B cell (primary cell): Measurements from ENCODE around the gene ABHD3. TPM values are rescaled to one million over a fixed set of nuclear protein-coding genes. Genes with fewer than 3 reads are reported as not detected.

Experiments
- ATAC-seq: fragments of 200-7000 bp; cut with Tn5 transposase; one replicate; pipeline ENCODE4 v1.10.0; 2021; ENCODE audit warnings: low read depth, mild to moderate bottlenecking, moderate number of reproducible peaks, moderate library complexity
- CTCF ChIA-PET: fragments of 350-600 bp; sonication (Branson Sonifier 250); formaldehyde crosslinking; loops from one replicate; lab custom pipeline; 2021; ENCODE audit warnings: antibody characterized with exemption, inconsistent platforms; lab: Charles Lee
- POLR2A ChIA-PET: fragments of 350-600 bp; sonication (Branson Sonifier 250); formaldehyde crosslinking; loops from one replicate; lab custom pipeline; 2021; ENCODE audit warnings: antibody characterized with exemption; lab: Charles Lee
- DNase-seq: peaks from one replicate; pipeline ENCODE4 v3.0.0; 2013
- H2AFZ ChIP-seq: 2 replicates; pipeline ENCODE4 v1.6.1; 2012; ENCODE audit warnings: mild to moderate bottlenecking, low read depth, low read length; ENCODE audit not compliant: insufficient read depth, poor library complexity, severe bottlenecking
- H3K27ac ChIP-seq, 2 donors: 1 replicate in 1 of 2; 2 replicates in 1 of 2; pipeline ENCODE4 v1.5.1; 2012 to 2013; ENCODE audit warnings: low read length in 2 of 2, mild to moderate bottlenecking in 2 of 2, moderate library complexity in 1 of 2
- H3K27me3 ChIP-seq, 4 experiments: fragments of 200-600 bp in 1 of 4; sonication (generic) in 1 of 4; replicated peaks in 1 of 4; 1 replicate in 2 of 4; 2 replicates in 2 of 4; pipeline versions ENCODE4 v1.6.1 to v1.7.0; 2013 to 2016; ENCODE audit warnings: low read length in 3 of 4, mild to moderate bottlenecking in 2 of 4, mixed read lengths in 1 of 4, moderate library complexity in 1 of 4; ENCODE audit not compliant: insufficient read depth in 4 of 4, control insufficient read depth in 3 of 4; ENCODE audit errors: control extremely low read depth in 1 of 4
- H3K36me3 ChIP-seq, 2 experiments: replicated peaks in 1 of 2; 1 replicate in 1 of 2; 2 replicates in 1 of 2; pipeline versions ENCODE4 v1.6.1 to v1.7.1; 2013; ENCODE audit warnings: low read length in 1 of 2; ENCODE audit not compliant: insufficient read depth in 2 of 2, control insufficient read depth in 1 of 2; ENCODE audit errors: control extremely low read depth in 1 of 2, extremely low read depth in 1 of 2
- H3K4me1 ChIP-seq, 2 donors: fragments of 200-600 bp in 1 of 2; sonication (generic) in 1 of 2; 1 replicate in 1 of 2; 2 replicates in 1 of 2; pipeline versions ENCODE4 v1.5.1 to v1.6.1; 2013 to 2017; ENCODE audit warnings: low read length in 2 of 2; ENCODE audit not compliant: control insufficient read depth in 2 of 2, insufficient read depth in 2 of 2
- H3K4me2 ChIP-seq: replicated peaks from 2 replicates; pipeline ENCODE3; 2012; ENCODE audit warnings: mild to moderate bottlenecking, low read depth, low read length; ENCODE audit not compliant: poor library complexity, severe bottlenecking
- H3K4me3 ChIP-seq, 5 experiments: fragments of 200-600 bp in 1 of 5; sonication (generic) in 1 of 5; 1 replicate in 3 of 5; 2 replicates in 2 of 5; pipeline versions ENCODE4 v1.5.1 to v1.7.0; 2011 to 2016; ENCODE audit warnings: low read length in 4 of 5, mild to moderate bottlenecking in 4 of 5, low read depth in 2 of 5, control low read depth in 1 of 5, moderate library complexity in 1 of 5; ENCODE audit not compliant: insufficient read depth in 1 of 5; ENCODE audit errors: control extremely low read depth in 1 of 5, extremely low read depth in 1 of 5
- H3K79me2 ChIP-seq: fragments of 200-600 bp; sonication (generic); one replicate; pipeline ENCODE4 v1.6.0; 2016; ENCODE audit warnings: low read length; ENCODE audit not compliant: control insufficient read depth, insufficient read depth
- H3K9ac ChIP-seq: fragments of 200-600 bp; sonication (generic); 2 replicates; pipeline ENCODE4 v1.6.1; 2017; ENCODE audit warnings: mild to moderate bottlenecking, low read length, moderate library complexity
- H3K9me3 ChIP-seq, 3 donors: one replicate each; pipeline versions ENCODE4 v1.6.1 to v1.7.1; 2013; ENCODE audit warnings: low read length in 2 of 3; ENCODE audit not compliant: control insufficient read depth in 2 of 3, insufficient read depth in 1 of 3; ENCODE audit errors: control extremely low read depth in 1 of 3
- H4K20me1 ChIP-seq: 2 replicates; pipeline ENCODE4 v1.6.0; 2012; ENCODE audit warnings: mild to moderate bottlenecking, low read length; ENCODE audit not compliant: insufficient read depth, control insufficient read depth, poor library complexity, severe bottlenecking
- H3K27ac Mint-ChIP-seq: one replicate; pipeline ENCODE4 v1.8.0; 2021; ENCODE audit warnings: mixed read lengths
- H3K27me3 Mint-ChIP-seq: one replicate; pipeline ENCODE4 v1.8.0; 2021; ENCODE audit warnings: mixed read lengths
- H3K4me1 Mint-ChIP-seq: one replicate; pipeline ENCODE4 v1.8.0; 2021; ENCODE audit warnings: mixed read lengths
- H3K4me3 Mint-ChIP-seq: one replicate; pipeline ENCODE4 v1.8.0; 2021; ENCODE audit warnings: mixed read lengths
- H3K9me3 Mint-ChIP-seq: one replicate; pipeline ENCODE4 v1.8.0; 2022; ENCODE audit warnings: mixed read lengths; ENCODE audit not compliant: insufficient read depth
- CTCF ChIP-seq: fragments of 200-600 bp; IDR thresholded peaks from one replicate; pipeline ENCODE4 v1.8.0; 2022; ENCODE audit warnings: antibody characterized with exemption, mild to moderate bottlenecking
- EZH2 ChIP-seq: IDR thresholded peaks from 2 replicates; pipeline ENCODE4 v1.6.1; 2012; ENCODE audit warnings: borderline replicate concordance, low read depth, mild to moderate bottlenecking, moderate library complexity, low read length; ENCODE audit not compliant: insufficient read depth, poor library complexity, severe bottlenecking
- WGBS: methylation state at CpG from one replicate; pipeline ENCODE4 v1.1.5; 2013; ENCODE audit warnings: missing lambda C conversion rate; ENCODE audit not compliant: insufficient coverage; 5-methylcytosine and 5-hydroxymethylcytosine counted together
- intact Hi-C: fragments of 100-400 bp; cut with micrococcal nuclease; formaldehyde crosslinking; loops from one replicate; pipeline ENCODE4 v1.10.0; 2022
- polyA plus RNA-seq: library from polyadenylated mRNA; depleted of rRNA; stranded (reverse); fragments of >200 nt; gene quantifications from 2 replicates; pipeline ENCODE4 v1.2.3, GENCODE V29; 2012
- total RNA-seq, 2 donors: library from RNA; stranded (reverse); fragments of 120-200 nt in 1 of 2; gene quantifications; 1 replicate in 1 of 2; 2 replicates in 1 of 2; pipeline versions ENCODE4 v1.2.3 to v1.2.4, GENCODE V29; 2013 to 2022

Gene ABHD3
- total and polyA plus RNA-seq, 2 donors (not counting 1 experiment from before 2014, with no cell fraction given) = 24.7 to 27.6 TPM

GRCh38 chr18:21727702-21728101 is 23.1 kb upstream of the ABHD3 start:
- no peaks in the 10 kb centered on the region for H3K4me1 Mint-ChIP-seq
- CTCF ChIA-PET = no interaction called here

GRCh38 chr18:21725201-21725600 is 20.6 kb upstream of the ABHD3 start:
- no peaks in the 10 kb centered on the region for H3K4me1 ChIP-seq
- no peak for TF ChIP-seq EZH2
- no peak for TF ChIP-seq CTCF
- no peak for ATAC-seq
- no peak overlapping the region for H2AFZ ChIP-seq
- ChIA-PET CTCF (no interaction called here), POLR2A (no interaction called here)
- no peaks in the 10 kb centered on the region for H3K4me1 Mint-ChIP-seq
- H3K27me3 Mint-ChIP-seq = no peaks in the 10 kb centered on the region
- H3K36me3 ChIP-seq = no peaks in the 10 kb centered on the region
- H3K27ac ChIP-seq = no peak overlapping the region
- 100% methylated on average over 1 of the region's 4 CpGs for WGBS
- H3K4me3 Mint-ChIP-seq = no peak overlapping the region
- H3K9ac ChIP-seq = no peak overlapping the region
- intact Hi-C loops = no loop called here
- no peak overlapping the region for H3K27ac Mint-ChIP-seq
- H4K20me1 ChIP-seq = no peaks in the 10 kb centered on the region
- H3K27me3 ChIP-seq = peaks cover 0 to 3% (median 0%) of the 10 kb centered on the region in 4 experiments
- no peak for DNase-seq
- H3K4me2 ChIP-seq = no peak overlapping the region
- no peaks in the 10 kb centered on the region for H3K79me2 ChIP-seq
- no peaks in the 10 kb centered on the region for H3K9me3 Mint-ChIP-seq
- H3K4me3 ChIP-seq = no peak overlapping the region
- H3K9me3 ChIP-seq = no peaks in the 10 kb centered on the region

More at GRCh38 chr18:21727702-21728101, 23.1 kb upstream of the ABHD3 start:
- Histone ChIP-seq H3K27ac (no peak overlapping the region), H3K9ac (no peak overlapping the region), H3K9me3 (no peaks in the 10 kb centered on the region), H3K27me3 (peaks cover 0 to under 1% (median 0%) of the 10 kb centered on the region in 4 experiments), H3K4me1 (no peaks in the 10 kb centered on the region), H4K20me1 (no peaks in the 10 kb centered on the region), H2AFZ (no peak overlapping the region), H3K4me2 (no peak overlapping the region), H3K79me2 (no peaks in the 10 kb centered on the region), H3K4me3 (no peak overlapping the region), H3K36me3 (no peaks in the 10 kb centered on the region)
- no peak overlapping the region for H3K4me3 Mint-ChIP-seq
- intact Hi-C loops = no loop called here
- TF ChIP-seq CTCF (no peak), EZH2 (no peak)
- POLR2A ChIA-PET = no interaction called here
- no peaks in the 10 kb centered on the region for H3K27me3 Mint-ChIP-seq
- WGBS = 85% methylated on average over 1 of the region's 2 CpGs
- H3K9me3 Mint-ChIP-seq = no peaks in the 10 kb centered on the region
- ATAC-seq (no peak), DNase-seq (no peak)
- H3K27ac Mint-ChIP-seq = no peak overlapping the region
